ENCODE results near the gene LMF2.
"Not testable (repeated sequence)": the region's sequence is repeated elsewhere in the genome, so short reads cannot be mapped to it uniquely, and the experiment has no call there.

LMF2 gene

GRCh38 chr22:50533856-50534711 lies 26.6 kb upstream of the LMF2 start:
- DNase-seq, result not testable (repeated sequence)

DNA sequence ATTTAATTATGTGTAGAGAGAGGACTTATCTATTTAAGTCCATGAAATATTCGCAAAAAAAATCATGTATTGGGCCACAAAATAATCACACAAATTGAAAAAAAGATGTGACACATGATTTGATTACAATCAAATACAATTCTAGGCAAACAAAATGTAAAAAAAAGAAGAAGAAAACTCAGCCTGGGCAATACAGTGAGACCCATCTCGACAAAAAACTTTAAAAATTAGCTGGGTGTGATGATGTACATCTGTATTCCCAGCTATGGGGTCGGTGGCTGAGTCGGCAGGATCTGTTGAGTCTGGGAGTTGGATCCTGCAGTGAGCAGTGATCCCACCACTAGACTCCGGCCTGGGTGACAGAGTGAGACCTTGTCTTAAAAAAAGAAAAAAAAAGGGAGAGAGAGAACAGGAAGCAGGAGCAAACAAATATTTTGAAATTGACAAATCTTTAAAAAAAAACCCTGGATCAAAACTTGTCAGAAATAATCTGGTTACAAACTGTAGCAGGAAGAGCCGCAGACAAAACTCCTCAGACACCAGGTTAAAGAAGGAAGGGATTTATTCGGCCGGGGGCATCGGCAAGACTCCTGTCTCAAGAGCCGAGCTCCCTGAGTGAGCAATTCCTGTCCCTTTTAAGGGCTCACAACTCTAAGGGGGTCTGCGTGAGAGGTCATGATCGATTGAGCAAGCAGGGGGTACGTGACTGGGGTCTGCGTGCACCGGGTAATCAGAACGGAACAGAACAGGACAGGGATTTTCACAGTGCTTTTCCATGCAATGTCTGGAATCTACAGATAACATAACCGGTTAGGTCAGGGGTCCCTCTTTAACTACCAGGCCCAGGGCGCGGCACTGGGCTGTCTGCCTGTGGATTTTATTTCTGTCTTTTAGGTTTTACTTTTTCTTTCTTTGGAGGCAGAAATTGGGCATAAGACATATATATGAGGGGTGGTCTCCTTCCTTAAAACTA lies 25.6 kb upstream of the LMF2 start:
- no peak for DNase-seq

- no peak for DNase-seq
Observed at GRCh38 chr22:50531962-50532674, 24.6 kb upstream of the LMF2 start.

GRCh38 chr22:50531546-50531961 lies 24.1 kb upstream of the LMF2 start:
- no peak for DNase-seq

DNA sequence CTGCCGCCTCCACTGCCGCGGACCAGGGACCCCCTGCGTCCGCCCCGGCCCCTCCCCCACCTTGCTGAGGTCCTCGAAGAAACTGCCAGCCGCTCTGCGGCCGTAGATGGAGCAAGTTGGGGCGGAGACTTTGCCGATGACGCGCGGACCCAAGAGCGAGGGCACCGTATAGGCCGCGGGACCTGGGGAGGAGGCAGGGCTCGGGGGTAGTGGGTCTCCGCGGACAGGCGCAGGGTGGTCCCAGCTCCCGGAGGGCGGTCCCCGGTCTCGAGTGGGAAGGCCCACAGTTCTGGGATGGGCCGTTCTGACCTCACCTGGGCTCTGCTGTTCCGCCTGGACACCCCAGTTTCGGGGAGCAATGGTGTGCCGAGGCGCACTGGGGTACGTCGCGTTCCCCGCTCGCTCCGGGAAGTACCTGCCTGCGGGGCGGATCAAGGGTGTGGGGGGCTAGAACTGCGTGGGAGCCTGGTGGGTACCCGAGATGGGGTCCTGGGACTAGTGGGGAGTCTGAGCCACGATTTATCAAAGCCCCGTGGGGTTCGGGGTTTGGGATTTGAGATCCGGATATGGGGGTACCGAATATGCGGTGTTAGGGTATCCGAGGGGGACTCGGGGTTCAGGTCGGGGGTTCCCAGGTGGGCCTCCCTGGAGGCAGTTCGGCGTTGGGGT lies 23.5 kb upstream of the LMF2 start:
- DNase-seq, result no peak

DNA sequence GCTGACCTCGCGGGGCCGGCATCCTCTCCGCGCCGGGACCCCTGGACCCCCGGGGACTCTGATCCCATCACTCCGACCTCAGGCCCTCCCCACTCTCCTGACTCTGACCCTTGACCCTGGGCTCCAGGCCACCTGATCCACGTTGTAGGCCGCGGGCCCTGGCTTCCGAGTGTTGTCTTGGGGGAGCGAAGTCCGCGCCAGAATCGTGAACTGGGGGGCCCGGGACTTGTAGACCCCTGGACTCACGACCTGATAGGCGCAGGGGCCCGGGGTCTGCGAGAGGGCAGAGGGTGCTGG lies 23.0 kb upstream of the LMF2 start:
- no peak for DNase-seq

- DNase-seq, result no peak
Observed at GRCh38 chr22:50529897-50530579, 22.5 kb upstream of the LMF2 start, which contains the start of gene TYMP. Gene TYMP (minus strand): TSS chr22:50530012. CDS start chr22:50529709, 303 bp downstream.

DNA sequence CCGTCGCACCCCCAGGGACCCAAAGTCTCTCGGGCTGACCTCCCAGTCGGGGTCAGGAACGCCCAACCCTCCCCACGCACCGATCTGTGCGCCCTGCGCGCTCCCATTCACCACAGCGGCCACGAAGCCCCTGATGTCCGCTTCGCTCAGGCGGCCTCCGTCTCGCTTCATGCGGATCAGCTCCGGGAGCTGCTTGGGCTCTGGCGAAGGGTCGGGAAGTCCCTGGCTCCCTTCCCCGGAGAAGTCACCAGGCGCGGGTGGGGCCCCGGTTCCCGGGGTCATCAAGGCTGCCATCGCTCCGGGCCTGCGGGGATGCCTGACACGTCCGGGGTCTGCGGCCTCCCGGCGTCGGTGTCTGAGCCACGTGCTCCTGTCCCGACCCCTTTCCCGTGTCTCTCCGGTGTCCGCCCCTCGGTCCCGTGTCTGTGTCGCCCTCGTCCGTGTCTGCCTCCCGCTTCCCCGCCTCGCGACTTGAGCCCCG lies 22.0 kb upstream of the LMF2 start:
- no peak for DNase-seq

DNA sequence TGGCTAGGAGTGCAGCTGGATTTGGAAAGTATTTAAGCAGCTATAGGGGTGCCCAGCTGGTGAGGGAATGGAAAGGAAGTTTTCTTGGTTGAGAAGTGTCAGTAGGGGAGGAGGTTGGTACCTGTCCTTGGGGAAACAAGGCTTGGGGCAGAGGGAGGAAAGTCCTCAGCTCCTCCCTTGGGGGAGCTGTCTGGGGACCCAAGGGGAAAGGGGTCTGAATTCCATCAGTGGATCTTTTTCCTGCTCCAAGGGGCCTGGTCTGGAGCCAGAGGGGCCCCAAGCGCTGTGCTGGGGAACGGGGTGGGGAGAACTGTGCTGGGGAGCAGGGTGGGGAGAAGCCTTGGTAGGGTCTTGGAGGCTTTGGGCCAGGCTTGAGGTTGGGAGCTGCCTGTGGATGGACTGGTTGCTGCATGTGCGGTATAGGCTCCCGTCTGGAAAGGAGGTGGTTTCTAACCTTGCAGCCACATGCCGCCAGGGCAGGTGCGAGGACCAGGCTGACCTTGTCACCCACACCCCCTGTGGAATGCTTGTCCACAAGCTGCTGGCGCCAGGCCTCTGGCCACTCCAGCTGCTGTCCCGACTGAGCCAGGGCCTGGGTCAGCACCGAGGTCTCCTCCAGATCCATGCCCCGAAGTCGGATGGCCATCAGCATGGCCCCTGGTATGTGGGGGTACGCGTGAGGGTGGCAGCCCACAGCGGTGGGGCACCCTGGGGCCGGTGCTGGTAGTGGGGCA lies 21.3 kb upstream of the LMF2 start:
- no peak for DNase-seq

DNA sequence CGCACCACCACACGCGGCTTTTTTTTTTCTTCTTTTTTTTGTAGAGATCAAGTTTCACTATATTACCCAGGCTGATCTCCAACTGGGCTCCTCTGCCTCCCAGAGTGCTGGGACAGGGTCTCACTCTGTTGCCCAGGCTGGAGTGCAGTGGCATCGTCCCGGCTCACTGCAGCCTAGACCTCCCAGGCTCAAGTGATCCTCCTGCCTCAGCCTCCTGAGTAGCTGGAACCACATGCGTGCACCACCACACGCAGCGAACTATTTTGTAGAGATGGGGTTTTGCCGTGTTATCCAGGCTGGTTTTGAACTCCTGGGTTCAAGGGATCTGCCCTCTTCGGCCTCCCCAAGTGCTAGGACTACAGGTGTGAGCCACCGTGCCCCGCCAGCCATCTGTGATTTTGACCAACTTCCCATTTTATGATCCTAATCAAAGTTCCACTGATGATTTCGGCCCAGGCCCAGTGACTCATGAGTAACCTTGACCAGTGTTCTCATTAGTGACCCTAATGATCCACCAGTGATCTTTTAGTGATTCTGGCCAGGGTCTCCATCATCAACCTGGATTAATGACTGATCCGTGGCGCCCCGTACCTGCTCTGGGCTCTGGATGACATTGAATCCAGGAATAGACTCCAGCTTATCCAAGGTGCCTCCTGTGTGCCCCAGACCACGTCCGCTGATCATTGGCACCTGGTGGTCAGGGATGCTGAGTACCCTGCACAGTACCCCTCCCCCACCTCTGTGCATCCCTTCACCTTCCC lies 20.6 kb upstream of the LMF2 start:
- no peak for DNase-seq

GRCh38 chr22:50526834-50527801 lies 19.6 kb upstream of the LMF2 start:
- no peak for DNase-seq

DNA sequence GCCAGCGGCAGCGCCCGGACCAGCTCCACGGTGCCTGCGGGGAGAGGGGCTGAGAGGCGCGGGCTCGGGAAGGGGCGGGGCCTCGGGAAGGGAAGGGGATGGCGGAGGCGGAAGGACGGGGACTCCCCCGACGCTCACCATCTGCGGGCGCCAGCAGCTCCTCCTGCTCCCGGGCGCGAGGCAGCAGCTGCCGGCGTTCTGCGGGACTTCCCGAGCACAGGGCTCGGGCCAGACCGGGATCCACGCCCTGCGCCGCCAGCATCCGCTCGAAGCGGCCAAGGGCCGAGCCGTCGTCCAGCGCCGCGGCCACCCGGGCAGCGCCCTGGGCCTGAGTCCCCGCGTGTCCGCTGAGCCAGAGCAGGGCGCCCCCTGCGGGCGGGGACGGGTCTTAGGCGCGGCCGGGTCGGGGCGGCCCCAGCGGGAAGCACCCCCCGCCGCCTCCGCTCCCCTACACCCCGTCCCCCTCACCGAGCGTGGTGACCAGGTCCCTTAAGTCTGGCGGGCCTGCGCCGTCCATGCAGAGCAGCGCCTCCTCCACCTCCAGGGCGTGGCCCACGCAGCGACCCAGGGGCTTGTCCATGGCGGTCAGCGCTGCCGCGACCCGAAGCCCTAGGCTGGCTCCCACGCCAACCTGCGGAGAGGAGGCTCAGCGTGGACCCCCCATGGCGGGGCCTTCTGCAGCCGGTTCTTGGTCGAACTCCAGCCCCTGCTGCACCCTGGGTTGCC lies 18.8 kb upstream of the LMF2 start:
- peak; percentile 14 for DNase-seq

DNA sequence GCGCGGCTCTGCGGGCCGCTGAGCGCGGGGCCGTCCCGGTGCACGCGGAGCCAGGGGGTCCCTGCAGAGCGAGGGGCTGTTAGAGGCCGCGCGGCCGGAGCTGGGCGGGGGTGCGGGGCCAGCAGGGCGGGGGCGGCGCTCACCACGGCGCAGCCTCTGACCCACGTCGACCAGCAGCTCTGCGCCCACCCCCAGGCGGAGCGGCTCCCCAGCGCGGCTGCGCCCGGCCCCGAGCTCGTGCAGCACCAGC lies 18.3 kb upstream of the LMF2 start:
- no peak for DNase-seq

- peak; percentile 60 for DNase-seq
Observed at GRCh38 chr22:50525104-50525857, 17.8 kb upstream of the LMF2 start, which contains the start of gene SCO2. Gene SCO2 (minus strand): TSS chr22:50525598. CDS start chr22:50524411, 1,187 bp downstream.

- DNase-seq, result no peak
Observed at GRCh38 chr22:50524676-50525103, 17.2 kb upstream of the LMF2 start.

DNA sequence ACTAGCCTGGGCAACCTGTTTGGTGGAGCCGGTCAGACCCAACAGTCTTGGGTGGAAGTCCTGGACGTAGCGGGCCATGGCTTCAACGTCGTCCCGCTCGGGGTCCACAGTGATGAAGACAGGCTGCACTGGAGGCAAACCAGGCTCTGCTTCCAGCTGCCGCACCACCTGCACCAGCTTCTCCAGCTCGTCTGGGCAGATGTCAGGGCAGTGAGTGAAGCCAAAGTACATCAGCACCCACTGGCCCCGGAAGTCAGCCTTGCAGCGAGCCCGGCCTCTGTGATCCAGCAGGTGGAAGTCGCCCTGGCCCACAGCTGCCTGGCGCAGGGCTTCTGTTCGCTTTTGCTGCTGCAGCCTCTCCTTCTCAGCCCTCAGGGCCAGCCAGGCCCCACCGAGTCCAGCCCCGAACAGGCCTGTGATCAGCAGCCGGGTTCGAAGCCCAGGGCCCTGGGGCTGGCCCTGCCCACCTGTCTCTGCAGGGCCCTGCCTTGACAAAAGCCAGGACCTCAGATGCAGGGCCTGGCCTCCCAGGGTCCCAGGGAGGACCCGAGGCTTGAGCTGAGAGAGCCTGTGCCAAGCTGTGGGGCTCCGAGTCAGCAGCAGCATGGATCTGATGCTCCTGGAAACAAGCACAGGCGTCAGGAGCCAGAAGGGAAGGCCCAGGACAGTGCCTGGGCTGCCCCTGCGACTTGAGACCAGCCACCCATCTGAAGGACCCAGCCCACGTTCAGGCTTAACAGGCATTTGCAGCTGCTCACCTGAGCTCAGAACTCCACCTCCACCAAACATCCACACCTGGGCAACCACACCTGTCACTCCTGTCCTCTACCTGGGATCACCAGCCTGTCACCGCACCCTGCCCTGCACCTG lies 16.5 kb upstream of the LMF2 start:
- DNase-seq, result no peak

DNA sequence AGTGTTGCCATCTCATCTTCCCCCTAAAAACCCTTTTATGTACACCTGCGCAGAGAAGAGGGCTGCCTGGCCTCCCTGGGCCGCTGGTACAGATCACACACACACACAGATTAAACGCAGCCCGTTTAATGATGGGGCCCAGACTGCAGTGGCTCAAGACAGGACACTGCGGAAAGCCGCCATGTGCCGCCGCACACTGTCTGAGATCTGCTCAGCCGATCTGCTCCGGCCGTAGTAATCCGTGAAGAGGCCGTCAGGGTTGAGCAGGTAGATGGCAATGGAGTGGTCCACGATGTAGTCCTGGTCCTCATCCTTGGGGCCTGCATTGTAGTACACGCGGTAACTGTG lies 15.9 kb upstream of the LMF2 start:
- no peak for DNase-seq

All from NCI-H524 treated with DMSO at 0.1 percent for 48 hours (cell line).